Neural cell (in vitro differentiated cells): ENCODE measurements around the gene CACNB2. TPM values are rescaled to one million over a fixed set of nuclear protein-coding genes. Genes with fewer than 3 reads are reported as not detected.

Source experiments
- H2AFZ ChIP-seq: fragments of 200-600, 300-800 bp; sonication (generic), shearing (Covaris generic); 2 replicates; pipeline ENCODE4 v1.6.0; 2014; ENCODE audit warnings: low read depth, mild to moderate bottlenecking, antibody characterized with exemption, low read length, moderate library complexity
- H3F3A ChIP-seq: fragments of 200-600 bp; shearing (Covaris generic); 2 replicates; pipeline ENCODE4 v1.6.1; 2016; ENCODE audit warnings: mild to moderate bottlenecking, moderate library complexity, mixed read lengths, antibody characterized with exemption, low read length; ENCODE audit not compliant: insufficient read depth, poor library complexity, severe bottlenecking
- H3K27ac ChIP-seq: fragments of 200-600, 300-800 bp; sonication (generic), shearing (Covaris generic); 2 replicates; pipeline ENCODE4 v1.5.1; 2014; ENCODE audit warnings: mild to moderate bottlenecking, low read length, moderate library complexity
- H3K27me3 ChIP-seq: fragments of 300-800, 200-600 bp; sonication (generic), shearing (Covaris generic); 2 replicates; pipeline ENCODE4 v1.6.0; 2014; ENCODE audit warnings: mild to moderate bottlenecking, low read depth, low read length, moderate library complexity; ENCODE audit not compliant: insufficient read depth
- H3K36me3 ChIP-seq: fragments of 300-800, 200-600 bp; sonication (generic), shearing (Covaris generic); 2 replicates; pipeline ENCODE4 v1.5.1; 2014; ENCODE audit warnings: mild to moderate bottlenecking, antibody characterized with exemption, low read length, moderate library complexity; ENCODE audit not compliant: insufficient read depth
- H3K4me2 ChIP-seq: fragments of 300-800, 200-600 bp; sonication (generic), shearing (Covaris generic); 2 replicates; pipeline ENCODE4 v1.6.0; 2014; ENCODE audit warnings: mild to moderate bottlenecking, low read length
- H3K4me3 ChIP-seq: fragments of 300-800, 200-600 bp; sonication (generic), shearing (Covaris generic); 2 replicates; pipeline ENCODE4 v1.5.1; 2014; ENCODE audit warnings: mild to moderate bottlenecking, low read length, moderate library complexity
- H3K79me2 ChIP-seq: fragments of 200-600 bp; shearing (Covaris generic); replicated peaks from 2 replicates; pipeline ENCODE4 v1.6.0; 2014; ENCODE audit warnings: mild to moderate bottlenecking, low read length, moderate library complexity; ENCODE audit not compliant: insufficient read depth
- H3K9ac ChIP-seq: fragments of 300-800, 200-600 bp; sonication (generic), shearing (Covaris generic); 2 replicates; pipeline ENCODE4 v1.6.1; 2016; ENCODE audit warnings: mild to moderate bottlenecking, low read length, mixed read lengths
- H3K9me2 ChIP-seq: fragments of 200-600 bp; shearing (Covaris generic); 2 replicates; pipeline ENCODE4 v1.6.1; 2016; ENCODE audit warnings: mild to moderate bottlenecking, low read length, mixed read lengths; ENCODE audit not compliant: insufficient read depth
- H3K9me3 ChIP-seq: fragments of 200-600, 300-800 bp; sonication (generic), shearing (Covaris generic); 2 replicates; pipeline ENCODE4 v1.6.1; 2016; ENCODE audit warnings: mild to moderate bottlenecking, mixed run types, low read length, moderate library complexity, mixed read lengths
- H4K20me1 ChIP-seq: fragments of 200-600 bp; shearing (Covaris generic); 2 replicates; pipeline ENCODE4 v1.6.1; 2016; ENCODE audit warnings: mild to moderate bottlenecking, mixed run types; ENCODE audit not compliant: insufficient read depth
- EP300 ChIP-seq: fragments of 450-650 bp; conservative IDR thresholded peaks from 2 replicates; pipeline ENCODE4 v1.6.1; 2014; ENCODE audit warnings: antibody characterized with exemption, mild to moderate bottlenecking, moderate library complexity; ENCODE audit not compliant: poor library complexity, severe bottlenecking
- EZH2 ChIP-seq: fragments of 200-600, 300-800 bp; shearing (Covaris generic), sonication (generic); IDR thresholded peaks from 2 replicates; pipeline ENCODE4 v1.6.1; 2014; ENCODE audit warnings: antibody characterized with exemption, low read length, borderline replicate concordance, mild to moderate bottlenecking; ENCODE audit not compliant: insufficient read depth, poor library complexity, severe bottlenecking
- MXI1 ChIP-seq: fragments of 450-650 bp; conservative IDR thresholded peaks from 2 replicates; pipeline ENCODE4 v1.6.1; 2014; ENCODE audit warnings: antibody characterized with exemption, mild to moderate bottlenecking; ENCODE audit not compliant: poor library complexity, severe bottlenecking
- POLR2AphosphoS5 ChIP-seq: IDR thresholded peaks from 2 replicates; pipeline ENCODE4 v1.6.1; 2012
- RAD21 ChIP-seq: fragments of 450-650 bp; conservative IDR thresholded peaks from 2 replicates; pipeline ENCODE4 v1.6.1; 2014; ENCODE audit warnings: antibody characterized with exemption, mild to moderate bottlenecking, moderate library complexity
- REST ChIP-seq: IDR thresholded peaks from 2 replicates; pipeline ENCODE4 v1.6.1; 2012; ENCODE audit warnings: borderline replicate concordance
- SMC3 ChIP-seq: fragments of 450-650 bp; conservative IDR thresholded peaks from 2 replicates; pipeline ENCODE4 v1.6.1; 2014; ENCODE audit warnings: antibody characterized with exemption, mild to moderate bottlenecking, moderate library complexity; ENCODE audit not compliant: poor library complexity
- TAF1 ChIP-seq: IDR thresholded peaks from 2 replicates; pipeline ENCODE4 v1.6.1; 2012; ENCODE audit warnings: low read depth
- polyA plus RNA-seq: library from polyadenylated mRNA; depleted of rRNA; stranded (reverse); fragments of >200 nt; gene quantifications from 2 replicates; pipeline ENCODE4 v1.2.3, GENCODE V29; 2014
- TF ChIP-seq, protein P1 (sequence below): fragments of 450-650 bp; IDR thresholded peaks from 2 replicates; pipeline ENCODE4 v1.5.1; 2014; ENCODE audit warnings: antibody characterized with exemption, mild to moderate bottlenecking, moderate library complexity; ENCODE audit not compliant: poor library complexity, severe bottlenecking

Gene CACNB2
- polyA plus RNA-seq, 1 donor from 2014 or later: 14.3 TPM

- H3K27ac ChIP-seq: no peak overlapping the region
- H3K4me2 ChIP-seq: no peak overlapping the region
- no peaks in the 10 kb centered on the region for H3K9me3 ChIP-seq
- no peaks in the 10 kb centered on the region for H3F3A ChIP-seq
- H3K4me3 ChIP-seq: no peak overlapping the region
- no peak overlapping the region for H3K9ac ChIP-seq
- no peaks in the 10 kb centered on the region for H3K9me2 ChIP-seq
- H3K79me2 ChIP-seq: no peaks in the 10 kb centered on the region
- H3K36me3 ChIP-seq: no peaks in the 10 kb centered on the region
- H4K20me1 ChIP-seq: no peaks in the 10 kb centered on the region
- H2AFZ ChIP-seq: no peak overlapping the region
- no peaks in the 10 kb centered on the region for H3K27me3 ChIP-seq
- TF ChIP-seq TAF1 (no peak), SMC3 (no peak), REST (no peak), EZH2 (no peak), POLR2AphosphoS5 (no peak), RAD21 (no peak), EP300 (no peak)
- TF ChIP-seq, protein P1, sequence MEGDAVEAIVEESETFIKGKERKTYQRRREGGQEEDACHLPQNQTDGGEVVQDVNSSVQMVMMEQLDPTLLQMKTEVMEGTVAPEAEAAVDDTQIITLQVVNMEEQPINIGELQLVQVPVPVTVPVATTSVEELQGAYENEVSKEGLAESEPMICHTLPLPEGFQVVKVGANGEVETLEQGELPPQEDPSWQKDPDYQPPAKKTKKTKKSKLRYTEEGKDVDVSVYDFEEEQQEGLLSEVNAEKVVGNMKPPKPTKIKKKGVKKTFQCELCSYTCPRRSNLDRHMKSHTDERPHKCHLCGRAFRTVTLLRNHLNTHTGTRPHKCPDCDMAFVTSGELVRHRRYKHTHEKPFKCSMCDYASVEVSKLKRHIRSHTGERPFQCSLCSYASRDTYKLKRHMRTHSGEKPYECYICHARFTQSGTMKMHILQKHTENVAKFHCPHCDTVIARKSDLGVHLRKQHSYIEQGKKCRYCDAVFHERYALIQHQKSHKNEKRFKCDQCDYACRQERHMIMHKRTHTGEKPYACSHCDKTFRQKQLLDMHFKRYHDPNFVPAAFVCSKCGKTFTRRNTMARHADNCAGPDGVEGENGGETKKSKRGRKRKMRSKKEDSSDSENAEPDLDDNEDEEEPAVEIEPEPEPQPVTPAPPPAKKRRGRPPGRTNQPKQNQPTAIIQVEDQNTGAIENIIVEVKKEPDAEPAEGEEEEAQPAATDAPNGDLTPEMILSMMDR: no peak
Observed at GRCh38 chr10:18231480-18231879, 91.3 kb downstream of the CACNB2 start.

DNA sequence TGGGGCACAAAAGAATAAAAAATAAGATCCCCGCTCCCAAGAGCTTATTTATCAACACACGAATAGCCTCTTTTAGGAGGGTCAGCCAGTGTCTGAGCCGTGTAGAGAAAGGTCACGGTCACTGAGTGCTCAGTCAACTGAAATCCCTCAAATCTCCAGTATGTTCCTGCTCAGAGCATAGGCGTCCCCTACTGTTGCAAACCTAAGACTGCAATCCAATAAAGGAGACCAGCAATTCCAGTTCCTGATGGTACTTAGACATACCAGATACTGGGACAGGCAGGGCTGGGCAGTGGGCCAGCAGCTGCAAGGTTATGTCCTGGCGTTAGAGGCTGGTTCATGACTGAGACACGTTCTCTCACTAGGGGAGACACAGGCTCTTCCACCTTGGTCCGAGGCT lies 93.6 kb downstream of the CACNB2 start:
- H3K9me3 ChIP-seq: no peaks in the 10 kb centered on the region
- TF ChIP-seq MXI1: no peak
- no peak for TF ChIP-seq POLR2AphosphoS5
- TF ChIP-seq EZH2: no peak
- TF ChIP-seq, protein P1: peak; percentile 13
- TF ChIP-seq EP300: no peak
- no peak for TF ChIP-seq REST
- no peak for TF ChIP-seq RAD21
- TF ChIP-seq SMC3: no peak
- no peaks in the 10 kb centered on the region for H3K36me3 ChIP-seq
- no peak overlapping the region for H3K4me3 ChIP-seq
- no peak overlapping the region for H3K4me2 ChIP-seq
- no peaks in the 10 kb centered on the region for H3K27me3 ChIP-seq
- H3K79me2 ChIP-seq: no peaks in the 10 kb centered on the region
- H3F3A ChIP-seq: no peaks in the 10 kb centered on the region
- H3K27ac ChIP-seq: no peak overlapping the region
- H3K9me2 ChIP-seq: no peaks in the 10 kb centered on the region
- no peak overlapping the region for H3K9ac ChIP-seq
- no peaks in the 10 kb centered on the region for H4K20me1 ChIP-seq
- H2AFZ ChIP-seq: no peak overlapping the region
